Measurements from ENCODE around the gene WDR70.

The WDR70 gene

DNA sequence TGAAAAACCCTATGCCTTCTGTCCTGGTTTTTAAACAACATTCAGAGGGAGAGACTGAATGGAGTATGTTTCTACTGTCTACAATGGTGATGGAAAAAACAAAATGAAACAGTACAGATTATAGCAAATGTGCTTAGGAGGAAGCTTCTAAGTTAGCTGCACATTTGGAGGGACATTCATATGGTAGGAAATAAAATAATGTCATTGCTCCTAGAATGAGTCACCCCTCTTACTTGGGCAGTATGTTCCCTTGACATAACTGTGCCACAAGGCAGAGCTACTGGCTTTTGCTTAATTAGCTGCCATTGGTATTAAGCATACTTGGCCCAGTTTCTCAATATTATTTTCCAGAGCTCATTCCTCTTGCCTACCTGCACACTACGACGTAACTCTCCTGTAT is 331.8 kb downstream of the WDR70 start:
- no peak for DNase-seq (ENCODE audit: extremely low spot score, insufficient read length, low read depth)
- FAIRE-seq, result no peak

GRCh38 chr5:37712750-37713149 is 333.6 kb downstream of the WDR70 start:
- no peak for FAIRE-seq
- no peak for DNase-seq (ENCODE audit: extremely low spot score, insufficient read length, low read depth)

DNA sequence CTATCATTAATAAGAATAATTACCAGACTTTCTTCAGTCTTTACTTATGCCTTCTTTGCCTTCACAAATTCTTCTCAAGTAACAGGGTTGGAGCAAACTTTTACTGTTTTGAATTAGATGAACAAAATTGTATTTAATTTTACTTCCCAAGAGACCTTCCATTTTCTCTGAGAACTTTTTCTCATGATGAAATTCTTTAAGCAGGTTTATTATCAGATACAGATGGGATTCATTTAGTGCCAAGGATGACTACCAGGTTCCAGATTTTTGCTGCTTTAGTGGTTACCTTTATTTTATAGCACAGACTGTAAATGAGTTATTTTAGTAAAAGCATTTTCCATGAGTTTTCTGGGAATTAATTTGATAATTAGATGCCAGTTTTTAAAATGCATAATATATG is 335.6 kb downstream of the WDR70 start:
- DNase-seq (ENCODE audit: extremely low spot score, insufficient read length, low read depth) (no peak), FAIRE-seq (no peak)

DNA sequence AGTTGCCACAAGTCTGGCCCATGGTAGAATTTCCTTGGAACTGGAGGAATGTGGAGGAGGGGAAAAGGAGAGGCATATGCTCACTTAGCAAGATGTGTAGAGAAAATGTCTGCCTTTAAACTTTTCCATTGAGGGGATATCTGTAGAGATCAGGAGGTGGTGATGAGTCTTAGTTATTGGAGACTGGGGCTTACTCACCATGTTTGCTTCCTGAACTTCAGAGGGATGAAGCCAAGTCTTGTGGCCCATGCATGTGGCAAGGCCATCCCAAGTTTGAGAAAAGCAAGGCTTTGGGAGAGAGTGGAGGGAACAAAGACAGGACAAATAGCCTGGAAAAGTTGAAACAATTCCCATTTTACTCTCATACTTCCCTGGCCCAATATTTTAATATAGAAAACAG is 336.2 kb downstream of the WDR70 start:
- no peak for DNase-seq (ENCODE audit: extremely low spot score, insufficient read length, low read depth)
- no peak for FAIRE-seq

GRCh38 chr5:37715992-37716391 is 336.9 kb downstream of the WDR70 start:
- FAIRE-seq (no peak), DNase-seq (ENCODE audit: extremely low spot score, insufficient read length, low read depth) (no peak)

DNA sequence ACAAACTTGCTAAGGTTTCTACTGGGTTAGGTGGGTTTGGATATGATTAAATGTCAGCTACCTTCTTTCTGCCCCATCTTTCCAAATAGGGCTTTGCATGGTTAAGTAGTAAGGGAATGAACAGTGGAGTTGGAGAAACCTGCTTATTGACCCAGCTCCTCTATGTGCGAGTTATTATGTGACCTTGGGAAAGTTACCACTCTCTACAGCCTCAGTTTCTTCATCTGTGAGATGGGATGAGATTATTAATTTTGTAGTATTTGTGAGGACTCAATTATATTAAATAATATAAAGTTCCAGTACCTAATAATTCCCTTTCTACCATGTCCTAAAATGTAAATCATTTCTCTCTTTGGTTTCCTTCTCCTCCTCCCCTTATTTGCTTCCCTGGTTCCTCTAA is 337.3 kb downstream of the WDR70 start:
- FAIRE-seq (no peak), DNase-seq (ENCODE audit: extremely low spot score, insufficient read length, low read depth) (no peak)

GRCh38 chr5:37717276-37717612 is 338.1 kb downstream of the WDR70 start:
- FAIRE-seq (no peak), DNase-seq (ENCODE audit: extremely low spot score, insufficient read length, low read depth) (no peak)

- no peak for FAIRE-seq
- no peak for DNase-seq (ENCODE audit: extremely low spot score, insufficient read length, low read depth)
These were observed 338.7 kb downstream of the WDR70 start for GRCh38 chr5:37717613-37718431.

DNA sequence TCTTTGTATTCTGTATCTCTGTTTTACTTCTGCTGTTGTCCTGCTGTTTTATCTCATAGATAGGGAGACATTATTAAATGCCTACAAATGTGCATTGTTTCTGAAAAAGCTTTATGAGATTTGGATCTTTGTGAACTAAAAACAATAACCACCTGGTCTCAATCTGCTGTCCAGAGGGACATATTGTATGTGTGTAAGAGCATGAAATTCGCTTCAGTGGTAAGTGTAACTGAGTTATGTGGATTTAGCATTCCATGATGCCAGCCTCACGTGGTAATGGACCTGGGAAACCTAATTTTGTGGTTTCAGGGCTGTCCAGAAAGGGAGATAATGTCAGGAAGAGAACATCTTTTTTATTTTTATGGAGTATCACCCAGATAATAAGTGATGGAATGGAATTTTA is 341.4 kb downstream of the WDR70 start:
- DNase-seq (ENCODE audit: extremely low spot score, insufficient read length, low read depth), result no peak
- FAIRE-seq, result no peak

GRCh38 chr5:37721447-37721871 is 342.3 kb downstream of the WDR70 start:
- FAIRE-seq (peak; percentile 82), DNase-seq (ENCODE audit: extremely low spot score, insufficient read length, low read depth) (peak; percentile 22)

- peak; percentile 63 for FAIRE-seq
- DNase-seq (ENCODE audit: extremely low spot score, insufficient read length, low read depth), result peak; percentile 4
These were observed 343.4 kb downstream of the WDR70 start for GRCh38 chr5:37722236-37723161.

DNA sequence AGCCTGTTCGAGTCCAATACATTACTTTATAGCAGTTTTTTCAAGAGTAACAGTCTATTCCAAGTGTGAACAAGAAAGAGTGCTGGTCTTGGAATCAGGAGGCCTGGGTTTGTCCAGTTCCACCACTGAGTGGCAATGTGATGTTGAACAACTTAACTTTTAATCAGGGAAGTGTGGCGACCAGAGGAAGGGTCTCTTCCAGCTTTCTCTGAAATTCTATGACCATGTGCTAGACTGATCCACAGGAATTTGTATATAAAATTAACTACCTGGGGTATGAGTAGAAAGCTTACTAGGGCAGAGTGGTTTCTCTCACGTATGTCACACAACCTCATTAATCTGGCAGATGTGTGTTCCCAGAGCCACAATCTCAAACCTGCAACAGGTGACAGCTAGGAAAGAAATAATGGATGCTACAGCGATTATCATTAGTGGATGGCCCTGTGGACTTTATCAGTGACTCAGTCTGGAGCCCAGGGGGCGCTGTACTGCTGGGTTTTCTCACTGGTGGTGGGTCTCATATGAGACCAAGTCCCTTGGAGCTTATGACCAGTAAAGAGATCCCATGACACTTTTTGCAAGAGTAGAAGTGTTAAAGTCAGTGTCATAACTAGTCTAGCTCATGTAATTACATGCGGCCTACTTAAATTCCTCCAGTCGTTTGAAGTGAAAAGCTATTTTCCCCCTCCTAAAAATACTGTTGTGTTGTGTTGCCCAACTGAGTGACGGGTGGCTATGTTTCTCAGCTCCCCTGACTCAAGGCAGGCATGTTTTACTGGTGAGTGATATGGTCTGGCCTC is 344.2 kb downstream of the WDR70 start:
- DNase-seq (ENCODE audit: extremely low spot score, insufficient read length, low read depth) (no peak), FAIRE-seq (no peak)

GRCh38 chr5:37724395-37725125 is 345.4 kb downstream of the WDR70 start:
- DNase-seq (ENCODE audit: extremely low spot score, insufficient read length, low read depth), result no peak
- FAIRE-seq, result no peak

DNA sequence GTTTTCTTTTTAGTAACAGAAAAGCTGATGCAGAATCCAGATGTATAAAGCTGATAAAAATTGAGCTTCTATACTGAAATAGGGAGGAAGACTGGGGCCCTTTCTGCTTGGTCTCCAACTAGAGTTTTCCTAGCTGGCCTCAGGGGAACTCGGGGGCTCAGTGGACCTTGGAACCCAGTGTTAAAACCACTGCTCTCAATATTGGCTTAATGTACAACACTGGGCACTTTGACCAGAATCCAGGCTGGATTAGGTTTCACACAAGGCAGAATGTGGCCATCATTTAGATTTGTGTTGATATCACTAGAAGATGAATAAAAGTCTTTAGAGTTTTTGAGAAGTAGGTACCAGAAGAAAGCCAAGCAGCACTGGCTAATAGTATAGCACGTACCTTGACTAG is 346.1 kb downstream of the WDR70 start:
- DNase-seq (ENCODE audit: extremely low spot score, insufficient read length, low read depth) (no peak), FAIRE-seq (no peak)

GRCh38 chr5:37727238-37727637 is 348.1 kb downstream of the WDR70 start:
- DNase-seq (ENCODE audit: extremely low spot score, insufficient read length, low read depth) (no peak), FAIRE-seq (no peak)

DNA sequence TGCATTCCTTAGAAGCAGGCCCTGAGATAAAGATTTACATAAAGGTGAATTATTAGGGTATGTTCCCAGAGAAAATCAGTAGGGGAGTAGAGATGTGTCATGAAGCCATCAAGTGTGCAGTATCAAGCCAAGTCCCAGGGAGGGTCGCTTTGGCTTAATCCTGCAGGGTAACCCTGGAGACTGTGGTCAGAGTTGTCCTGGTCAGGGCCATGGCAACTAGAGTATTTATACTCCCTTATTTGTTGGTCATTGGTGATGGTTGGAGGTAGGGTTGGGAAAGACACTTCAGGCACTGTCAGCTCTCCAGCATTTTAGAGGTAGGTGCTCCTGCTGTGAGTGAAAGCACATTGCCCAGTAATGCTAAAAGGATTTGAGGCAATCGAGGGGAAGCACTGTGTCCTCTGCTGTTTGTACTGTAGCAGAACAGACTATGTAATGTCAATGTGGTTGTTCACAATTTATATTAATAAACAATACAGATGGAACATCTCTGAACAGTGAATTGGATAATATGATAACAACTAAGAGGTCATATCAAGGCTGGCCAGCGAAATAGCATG is 351.9 kb downstream of the WDR70 start:
- FAIRE-seq (no peak), DNase-seq (ENCODE audit: extremely low spot score, insufficient read length, low read depth) (no peak)

DNA sequence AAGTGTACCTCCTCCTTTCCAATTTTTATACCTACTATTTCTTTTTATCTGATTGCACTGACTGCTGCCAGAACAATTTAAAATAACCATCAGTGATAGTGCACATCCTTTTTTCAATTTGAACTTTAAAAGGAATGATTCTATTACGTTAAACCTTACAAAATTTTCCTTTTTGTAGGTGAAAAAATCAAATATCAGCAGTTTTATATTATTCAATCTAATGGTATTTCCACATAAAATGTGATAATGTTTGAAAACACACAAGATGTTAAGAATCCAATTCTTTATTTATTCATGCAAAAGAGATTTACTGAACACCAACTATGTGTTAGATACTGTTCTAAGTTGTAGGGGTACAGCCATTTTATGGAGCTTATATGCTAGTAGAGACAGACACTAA is 355.0 kb downstream of the WDR70 start:
- FAIRE-seq (no peak), DNase-seq (ENCODE audit: extremely low spot score, insufficient read length, low read depth) (no peak)

GRCh38 chr5:37735649-37736347 is 356.7 kb downstream of the WDR70 start:
- DNase-seq (ENCODE audit: extremely low spot score, insufficient read length, low read depth) (no peak), FAIRE-seq (peak; percentile 18)

- FAIRE-seq (no peak), DNase-seq (ENCODE audit: extremely low spot score, insufficient read length, low read depth) (no peak)
These were observed 357.3 kb downstream of the WDR70 start for GRCh38 chr5:37736397-37736796.
